IMR-90 (cell line): ENCODE results near the gene ADAMTS17. TPM values are rescaled to one million over a fixed set of nuclear protein-coding genes. Genes with fewer than 3 reads are reported as not detected.

ENCODE experiments used
- ATAC-seq: fragments of 200-7000 bp; cut with Tn5 transposase; 2 replicates; pipeline ENCODE4 v1.9.1; 2020; ENCODE audit warnings: low read depth, mild to moderate bottlenecking, moderate library complexity
- BruUV-seq: library from RNA; stranded (reverse); fragments of 400-500 nt; replicated peaks from 2 replicates; lab custom pipeline; 2021; lab: Mats Ljungman, UMichigan
- CTCF ChIA-PET: fragments of 300-600 bp; formaldehyde crosslinking; extraction: SDS; loops from one replicate; lab custom pipeline; 2021; ENCODE audit warnings: antibody characterized with exemption; lab: Yijun Ruan, JAX
- POLR2A ChIA-PET: fragments of 300-600 bp; sonication (Branson Sonifier 250); formaldehyde crosslinking; loops from one replicate; lab custom pipeline; 2022; ENCODE audit warnings: antibody characterized with exemption; ENCODE audit not compliant: unreplicated experiment; lab: Charles Lee
- DNase-seq: peaks from one replicate; pipeline ENCODE4 v3.0.0; 2013
- H2AFZ ChIP-seq: replicated peaks from 2 replicates; pipeline ENCODE3; 2013; ENCODE audit warnings: low read length, mild to moderate bottlenecking; ENCODE audit not compliant: poor library complexity
- H2AK5ac ChIP-seq: 2 replicates; pipeline ENCODE4 v1.6.1; 2013; ENCODE audit warnings: low read depth, low read length, inconsistent platforms
- H2AK9ac ChIP-seq: replicated peaks from 2 replicates; pipeline ENCODE3; 2013; ENCODE audit warnings: mild to moderate bottlenecking, low read depth, low read length, moderate library complexity; ENCODE audit not compliant: poor library complexity
- H2BK120ac ChIP-seq: 2 replicates; pipeline ENCODE4 v1.6.1; 2013; ENCODE audit warnings: low read depth, low read length, inconsistent platforms
- H2BK15ac ChIP-seq: 3 replicates; pipeline ENCODE4 v1.6.1; 2013; ENCODE audit warnings: low read depth, low read length, inconsistent platforms
- H2BK20ac ChIP-seq: 2 replicates; pipeline ENCODE4 v1.6.1; 2013; ENCODE audit warnings: low read depth, mild to moderate bottlenecking, inconsistent platforms, low read length, moderate library complexity
- H2BK5ac ChIP-seq: 2 replicates; pipeline ENCODE4 v1.6.1; 2013; ENCODE audit warnings: mild to moderate bottlenecking, low read depth, low read length, inconsistent platforms; ENCODE audit not compliant: poor library complexity, severe bottlenecking
- H3K14ac ChIP-seq: replicated peaks from 2 replicates; pipeline ENCODE4 v1.6.1; 2013; ENCODE audit warnings: low read depth, low read length, inconsistent platforms
- H3K18ac ChIP-seq: 2 replicates; pipeline ENCODE4 v1.6.1; 2013; ENCODE audit warnings: low read depth, low read length, control low read depth
- H3K23ac ChIP-seq: 2 replicates; pipeline ENCODE4 v1.6.1; 2013; ENCODE audit warnings: low read depth, low read length, inconsistent platforms
- H3K27ac ChIP-seq: 2 replicates; pipeline ENCODE4 v1.5.1; 2013; ENCODE audit warnings: mild to moderate bottlenecking, control low read depth, low read length; ENCODE audit not compliant: insufficient read depth
- H3K27me3 ChIP-seq: 2 replicates; pipeline ENCODE4 v1.6.1; 2013; ENCODE audit warnings: low read length; ENCODE audit not compliant: control insufficient read depth, insufficient read depth
- H3K36me3 ChIP-seq: 2 replicates; pipeline ENCODE4 v1.6.1; 2013; ENCODE audit warnings: low read length, mixed read lengths; ENCODE audit not compliant: control insufficient read depth, insufficient read depth
- H3K4ac ChIP-seq: 2 replicates; pipeline ENCODE4 v1.6.1; 2013; ENCODE audit warnings: low read depth, low read length, inconsistent platforms
- H3K4me1 ChIP-seq: 2 replicates; pipeline ENCODE4 v1.6.1; 2013; ENCODE audit warnings: low read length, mixed read lengths; ENCODE audit not compliant: control insufficient read depth, insufficient read depth
- H3K4me2 ChIP-seq: 2 replicates; pipeline ENCODE4 v1.6.1; 2013; ENCODE audit warnings: low read depth, mild to moderate bottlenecking, control low read depth, low read length, moderate library complexity
- H3K4me3 ChIP-seq: 2 replicates; pipeline ENCODE4 v1.5.1; 2013; ENCODE audit warnings: low read depth, mild to moderate bottlenecking, control low read depth, low read length, moderate library complexity; ENCODE audit not compliant: insufficient read depth
- H3K56ac ChIP-seq: 2 replicates; pipeline ENCODE4 v1.6.1; 2013; ENCODE audit warnings: low read length, inconsistent platforms; ENCODE audit not compliant: insufficient read depth; ENCODE audit errors: extremely low read depth
- H3K79me1 ChIP-seq, 2 experiments: 2 replicates each; pipeline ENCODE4 v1.6.1; 2013; ENCODE audit warnings: low read length in 2 of 2, inconsistent platforms in 1 of 2, low read depth in 1 of 2
- H3K9ac ChIP-seq: 2 replicates; pipeline ENCODE4 v1.6.1; 2013; ENCODE audit warnings: low read depth, low read length, control low read depth
- H3K9me1 ChIP-seq: 2 replicates; pipeline ENCODE4 v1.6.1; 2013; ENCODE audit warnings: low read length, inconsistent platforms; ENCODE audit not compliant: insufficient read depth
- H3K9me3 ChIP-seq: 2 replicates; pipeline ENCODE4 v1.6.1; 2013; ENCODE audit warnings: low read length; ENCODE audit not compliant: control insufficient read depth, insufficient read depth
- H4K20me1 ChIP-seq: 2 replicates; pipeline ENCODE4 v1.6.1; 2013; ENCODE audit warnings: low read length, inconsistent platforms; ENCODE audit not compliant: insufficient read depth
- H4K5ac ChIP-seq: 2 replicates; pipeline ENCODE4 v1.6.1; 2013; ENCODE audit warnings: mild to moderate bottlenecking, low read depth, low read length, control low read depth
- H4K8ac ChIP-seq, 2 experiments: 2 replicates each; pipeline ENCODE4 v1.6.1; 2013; ENCODE audit warnings: low read depth in 2 of 2, low read length in 2 of 2, control low read depth in 1 of 2, inconsistent platforms in 1 of 2
- H4K91ac ChIP-seq: 2 replicates; pipeline ENCODE4 v1.6.1; 2013; ENCODE audit warnings: low read depth, low read length, inconsistent platforms; ENCODE audit not compliant: insufficient read depth
- BHLHE40 ChIP-seq: fragments of 150-350 bp; IDR thresholded peaks from 2 replicates; pipeline ENCODE4 v1.6.1; 2016; ENCODE audit warnings: mild to moderate bottlenecking, low read depth, low read length
- CEBPB ChIP-seq: IDR thresholded peaks from 2 replicates; pipeline ENCODE4 v1.6.1; 2012; ENCODE audit warnings: low read depth, low read length, improper control_type of control experiment
- FOS ChIP-seq: fragments of 150-350 bp; IDR thresholded peaks from 2 replicates; pipeline ENCODE4 v1.6.1; 2016; ENCODE audit warnings: low read depth, low read length
- MAFK ChIP-seq: IDR thresholded peaks from 2 replicates; pipeline ENCODE4 v1.6.1; 2012; ENCODE audit warnings: low read depth, low read length, improper control_type of control experiment
- MAZ ChIP-seq: IDR thresholded peaks from 2 replicates; pipeline ENCODE4 v1.6.1; 2012; ENCODE audit warnings: low read depth, mild to moderate bottlenecking, low read length, improper control_type of control experiment, moderate library complexity, borderline replicate concordance
- MXI1 ChIP-seq: IDR thresholded peaks from 2 replicates; pipeline ENCODE4 v1.6.1; 2012; ENCODE audit warnings: low read depth, mild to moderate bottlenecking, low read length, moderate library complexity, borderline replicate concordance
- NFE2L2 ChIP-seq: fragments of 150-350 bp; IDR thresholded peaks from 2 replicates; pipeline ENCODE4 v1.6.1; 2016; ENCODE audit warnings: low read depth, mild to moderate bottlenecking, low read length
- POLR2A ChIP-seq: IDR thresholded peaks from 2 replicates; pipeline ENCODE4 v1.6.1; 2012; ENCODE audit warnings: mild to moderate bottlenecking, low read depth, low read length
- RAD21 ChIP-seq: IDR thresholded peaks from 2 replicates; pipeline ENCODE4 v1.6.1; 2012; ENCODE audit warnings: low read length, improper control_type of control experiment
- RCOR1 ChIP-seq: IDR thresholded peaks from 2 replicates; pipeline ENCODE4 v1.6.1; 2012; ENCODE audit warnings: mild to moderate bottlenecking, low read length, improper control_type of control experiment; ENCODE audit not compliant: insufficient replicate concordance
- SMC3 ChIP-seq: fragments of 150-350 bp; IDR thresholded peaks from 2 replicates; pipeline ENCODE4 v1.6.1; 2016; ENCODE audit warnings: low read depth, mild to moderate bottlenecking, antibody characterized with exemption, low read length, moderate library complexity
- WGBS, 2 experiments: methylation state at CpG; one replicate each; pipeline versions ENCODE4 v1.1.5 to v1.1.7; 2013; ENCODE audit warnings: missing lambda C conversion rate in 2 of 2; ENCODE audit not compliant: insufficient read length in 1 of 2; ENCODE audit errors: extremely low coverage in 2 of 2; 5-methylcytosine and 5-hydroxymethylcytosine counted together
- dilution Hi-C: fragments of 300-500 bp; cut with HindIII; formaldehyde crosslinking; loops from one replicate; pipeline ENCODE4 v1.14.3; 2018; ENCODE audit warnings: low sequenced_read_pairs; ENCODE audit not compliant: unreplicated experiment
- in situ Hi-C: fragments of 300-500 bp; cut with MboI; formaldehyde crosslinking; loops from 3 replicates; pipeline ENCODE4 v1.14.3; 2019; ENCODE audit warnings: low sequenced_read_pairs, inconsistent platforms, mixed read lengths
- intact Hi-C: fragments of 100-400 bp; cut with micrococcal nuclease; formaldehyde crosslinking; loops from 2 replicates; pipeline ENCODE4 v1.10.0; 2022
- polyA plus RNA-seq, 3 experiments: library from polyadenylated mRNA; depleted of rRNA; stranded (reverse); fragments of >200 nt; gene quantifications; 2 replicates each; pipeline ENCODE4 v1.2.3, GENCODE V29; 2012; ENCODE audit warnings: low replicate concordance in 1 of 3
- total RNA-seq: library from RNA; depleted of rRNA; stranded (reverse); fragments of >200 nt; gene quantifications from 2 replicates; pipeline ENCODE4 v1.2.3, GENCODE V29; 2012
- TF ChIP-seq, protein P1 (sequence below): fragments of 150-350 bp; IDR thresholded peaks from 2 replicates; pipeline ENCODE4 v1.6.1; 2016; ENCODE audit warnings: low read depth, mild to moderate bottlenecking, low read length, moderate library complexity, borderline replicate concordance
- TF ChIP-seq, protein P2 (sequence below): fragments of 150-350 bp; IDR thresholded peaks from 2 replicates; pipeline ENCODE4 v1.6.1; 2017; ENCODE audit warnings: mild to moderate bottlenecking, antibody characterized with exemption, low read length, low read depth
- TF ChIP-seq, protein P3 (sequence below): conservative IDR thresholded peaks from 2 replicates; pipeline ENCODE4 v1.5.1; 2012; ENCODE audit warnings: mild to moderate bottlenecking, low read depth, low read length, improper control_type of control experiment

ADAMTS17 gene
- total and polyA plus RNA-seq, 2 of the 4 experiments (the other 2 are of a cell fraction), result 0.03 TPM; not detected in 1

- H4K91ac ChIP-seq, result no peak overlapping the region
- no peak overlapping the region for H3K27ac ChIP-seq
- ATAC-seq, result no peak
- H3K9me3 ChIP-seq, result peaks cover 30% of the 10 kb centered on the region
- H3K4ac ChIP-seq, result no peak overlapping the region
- no peaks in the 10 kb centered on the region for H3K4me1 ChIP-seq
- H4K5ac ChIP-seq, result no peak overlapping the region
- in situ Hi-C loops, result no loop called here
- intact Hi-C loops, result no loop called here
- H2AK9ac ChIP-seq, result no peak overlapping the region
- H3K18ac ChIP-seq, result no peak overlapping the region
- no peak overlapping the region for H3K4me3 ChIP-seq
- H3K27me3 ChIP-seq, result no peaks in the 10 kb centered on the region
- dilution Hi-C loops, result no loop called here
- no peak overlapping the region for H3K9ac ChIP-seq
- no peak overlapping the region for H3K56ac ChIP-seq
- H2BK5ac ChIP-seq, result no peak overlapping the region
- no CpG with 5 or more reads among the region's 5 CpGs for WGBS, 2 experiments
- no peak overlapping the region for H2AFZ ChIP-seq
- ChIA-PET CTCF (no interaction called here), POLR2A (no interaction called here)
- H4K20me1 ChIP-seq, result no peaks in the 10 kb centered on the region
- H3K4me2 ChIP-seq, result no peak overlapping the region
- H3K23ac ChIP-seq, result no peak overlapping the region
- no peaks in the 10 kb centered on the region for H3K9me1 ChIP-seq
- H3K14ac ChIP-seq, result no peak overlapping the region
- H2BK15ac ChIP-seq, result no peak overlapping the region
- no peak overlapping the region for H2BK120ac ChIP-seq
- H2AK5ac ChIP-seq, result no peak overlapping the region
- H3K79me1 ChIP-seq, result no peaks in the 10 kb centered on the region
- H3K36me3 ChIP-seq, result no peaks in the 10 kb centered on the region
- TF ChIP-seq SMC3 (no peak), BHLHE40 (no peak), FOS (no peak), RCOR1 (no peak), MAZ (no peak), RAD21 (no peak), CEBPB (no peak), MXI1 (no peak), NFE2L2 (no peak), MAFK (no peak), POLR2A (no peak)
- TF ChIP-seq, protein P1, sequence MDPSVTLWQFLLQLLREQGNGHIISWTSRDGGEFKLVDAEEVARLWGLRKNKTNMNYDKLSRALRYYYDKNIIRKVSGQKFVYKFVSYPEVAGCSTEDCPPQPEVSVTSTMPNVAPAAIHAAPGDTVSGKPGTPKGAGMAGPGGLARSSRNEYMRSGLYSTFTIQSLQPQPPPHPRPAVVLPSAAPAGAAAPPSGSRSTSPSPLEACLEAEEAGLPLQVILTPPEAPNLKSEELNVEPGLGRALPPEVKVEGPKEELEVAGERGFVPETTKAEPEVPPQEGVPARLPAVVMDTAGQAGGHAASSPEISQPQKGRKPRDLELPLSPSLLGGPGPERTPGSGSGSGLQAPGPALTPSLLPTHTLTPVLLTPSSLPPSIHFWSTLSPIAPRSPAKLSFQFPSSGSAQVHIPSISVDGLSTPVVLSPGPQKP, result no peak
- TF ChIP-seq, protein P2, sequence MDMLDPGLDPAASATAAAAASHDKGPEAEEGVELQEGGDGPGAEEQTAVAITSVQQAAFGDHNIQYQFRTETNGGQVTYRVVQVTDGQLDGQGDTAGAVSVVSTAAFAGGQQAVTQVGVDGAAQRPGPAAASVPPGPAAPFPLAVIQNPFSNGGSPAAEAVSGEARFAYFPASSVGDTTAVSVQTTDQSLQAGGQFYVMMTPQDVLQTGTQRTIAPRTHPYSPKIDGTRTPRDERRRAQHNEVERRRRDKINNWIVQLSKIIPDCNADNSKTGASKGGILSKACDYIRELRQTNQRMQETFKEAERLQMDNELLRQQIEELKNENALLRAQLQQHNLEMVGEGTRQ, result no peak
- TF ChIP-seq, protein P3, sequence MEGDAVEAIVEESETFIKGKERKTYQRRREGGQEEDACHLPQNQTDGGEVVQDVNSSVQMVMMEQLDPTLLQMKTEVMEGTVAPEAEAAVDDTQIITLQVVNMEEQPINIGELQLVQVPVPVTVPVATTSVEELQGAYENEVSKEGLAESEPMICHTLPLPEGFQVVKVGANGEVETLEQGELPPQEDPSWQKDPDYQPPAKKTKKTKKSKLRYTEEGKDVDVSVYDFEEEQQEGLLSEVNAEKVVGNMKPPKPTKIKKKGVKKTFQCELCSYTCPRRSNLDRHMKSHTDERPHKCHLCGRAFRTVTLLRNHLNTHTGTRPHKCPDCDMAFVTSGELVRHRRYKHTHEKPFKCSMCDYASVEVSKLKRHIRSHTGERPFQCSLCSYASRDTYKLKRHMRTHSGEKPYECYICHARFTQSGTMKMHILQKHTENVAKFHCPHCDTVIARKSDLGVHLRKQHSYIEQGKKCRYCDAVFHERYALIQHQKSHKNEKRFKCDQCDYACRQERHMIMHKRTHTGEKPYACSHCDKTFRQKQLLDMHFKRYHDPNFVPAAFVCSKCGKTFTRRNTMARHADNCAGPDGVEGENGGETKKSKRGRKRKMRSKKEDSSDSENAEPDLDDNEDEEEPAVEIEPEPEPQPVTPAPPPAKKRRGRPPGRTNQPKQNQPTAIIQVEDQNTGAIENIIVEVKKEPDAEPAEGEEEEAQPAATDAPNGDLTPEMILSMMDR, result no peak
- BruUV-seq, result no TSS peak
- DNase-seq, result no peak
- no peak overlapping the region for H2BK20ac ChIP-seq
- H4K8ac ChIP-seq, result no peak overlapping the region
Measured at GRCh38 chr15:100005715-100006114, 336.1 kb downstream of the ADAMTS17 start.
